ENCODE measurements around the gene SUN1.
A peak's percentile ranks its signal among the peaks of the same experiment; 100 is the strongest.

Gene SUN1

GRCh38 chr7:893686-894085, 61.4 kb downstream of the SUN1 start:
- no peak for DNase-seq

GRCh38 chr7:894164-894867, 62.0 kb downstream of the SUN1 start:
- no peak for DNase-seq

GRCh38 chr7:894927-895450, 62.7 kb downstream of the SUN1 start:
- DNase-seq = no peak

- no peak for DNase-seq
These were observed 63.3 kb downstream of the SUN1 start for GRCh38 chr7:895451-896052.

- DNase-seq = no peak
These were observed 64.2 kb downstream of the SUN1 start for GRCh38 chr7:896346-897075.

GRCh38 chr7:897086-897485, 64.8 kb downstream of the SUN1 start:
- no peak for DNase-seq

GRCh38 chr7:897771-898376, 65.6 kb downstream of the SUN1 start:
- DNase-seq = no peak

- no peak for DNase-seq
These were observed 66.2 kb downstream of the SUN1 start for GRCh38 chr7:898460-898854.

- no peak for DNase-seq
These were observed 66.8 kb downstream of the SUN1 start for GRCh38 chr7:898855-899681.

GRCh38 chr7:899806-900205, 67.5 kb downstream of the SUN1 start:
- no peak for DNase-seq

GRCh38 chr7:900331-901040, 68.2 kb downstream of the SUN1 start:
- no peak for DNase-seq

- DNase-seq = no peak
These were observed 68.7 kb downstream of the SUN1 start for GRCh38 chr7:901041-901387.

- peak; percentile 73 for DNase-seq
These were observed 69.3 kb downstream of the SUN1 start for GRCh38 chr7:901388-902154.

- DNase-seq = no peak
These were observed 70.7 kb downstream of the SUN1 start for GRCh38 chr7:902996-903395.

- no peak for DNase-seq
These were observed 71.9 kb downstream of the SUN1 start for GRCh38 chr7:903921-904755.

- no peak for DNase-seq
These were observed 72.6 kb downstream of the SUN1 start for GRCh38 chr7:904847-905246.

GRCh38 chr7:906776-907157, 74.5 kb downstream of the SUN1 start:
- DNase-seq = no peak

GRCh38 chr7:907158-907980, 75.1 kb downstream of the SUN1 start:
- DNase-seq = no peak

- no peak for DNase-seq
These were observed 75.9 kb downstream of the SUN1 start for GRCh38 chr7:908159-908581.

All from NCI-H1048 (cell line).